Cardiac muscle cell (in vitro differentiated cells and primary cell): ENCODE measurements around the gene GINS3. TPM values are rescaled to one million over a fixed set of nuclear protein-coding genes. Genes with fewer than 3 reads are reported as not detected.

Experiments
- DNase-seq, 2 donors: peaks; one replicate each; pipeline versions ENCODE4 v3.0.0 to v3.0.0-alpha.2; 2010 to 2017; ENCODE audit warnings: low read depth in 1 of 2, low spot score in 1 of 2
- H3K27ac ChIP-seq: fragments of 200-600 bp; sonication (generic); 2 replicates; pipeline ENCODE4 v1.5.1; 2016
- H3K27me3 ChIP-seq: fragments of 200-600 bp; sonication (generic); 2 replicates; pipeline ENCODE4 v1.6.0; 2016; ENCODE audit warnings: control low read depth
- H3K36me3 ChIP-seq: fragments of 200-600 bp; sonication (generic); 2 replicates; pipeline ENCODE4 v1.5.1; 2016; ENCODE audit warnings: control low read depth
- H3K4me1 ChIP-seq: fragments of 200-600 bp; sonication (generic); 2 replicates; pipeline ENCODE4 v1.8.1; 2017; ENCODE audit warnings: low read depth, mild to moderate bottlenecking, mixed run types
- H3K4me3 ChIP-seq: fragments of 200-600 bp; sonication (generic); 2 replicates; pipeline ENCODE4 v1.5.1; 2016; ENCODE audit warnings: mild to moderate bottlenecking
- H3K9me3 ChIP-seq: fragments of 200-600 bp; sonication (generic); 2 replicates; pipeline ENCODE4 v1.5.1; 2017; ENCODE audit warnings: low read depth, mild to moderate bottlenecking, control low read depth
- polyA plus RNA-seq: library from polyadenylated mRNA; unstranded; fragments of >200 nt; fragmentation: Nextera tagmentation; extraction: Ambion mirVana; gene quantifications from 2 replicates; pipeline ENCODE4 v1.2.1, GENCODE V29; 2016
- total RNA-seq: library from RNA; depleted of rRNA; stranded (reverse); fragments of >200 nt; gene quantifications from 2 replicates; pipeline ENCODE4 v1.2.3, GENCODE V29; 2016
- TF ChIP-seq, protein P1 (sequence below): IDR thresholded peaks from 2 replicates; pipeline ENCODE4 v1.5.1; 2012; ENCODE audit warnings: low read depth, mild to moderate bottlenecking, low read length

Gene GINS3
- total and polyA plus RNA-seq, 2 experiments from 2014 or later: 2.1 to 4.2 TPM

DNA sequence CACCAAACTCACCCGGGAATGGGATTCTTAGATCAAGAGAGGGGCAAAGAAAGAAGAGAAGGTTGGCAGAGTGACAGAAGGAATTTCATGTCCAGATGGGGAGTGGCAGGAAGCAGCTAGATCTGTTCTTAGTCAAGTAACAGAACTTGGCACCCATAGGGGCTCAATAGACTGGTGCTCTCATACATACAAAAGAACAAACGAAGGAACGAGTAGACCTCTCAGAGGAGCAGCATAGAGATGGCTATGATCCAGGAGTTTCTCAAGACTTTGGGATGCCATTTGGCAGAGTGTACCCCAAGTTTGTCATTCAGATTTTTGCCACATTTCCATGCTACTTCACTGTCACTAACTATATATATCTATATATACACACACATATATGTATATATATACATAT lies 47.9 kb downstream of the GINS3 start:
- Histone ChIP-seq H3K9me3 (no peaks in the 10 kb centered on the region), H3K36me3 (no peaks in the 10 kb centered on the region), H3K4me1 (no peaks in the 10 kb centered on the region), H3K27ac (no peak overlapping the region), H3K4me3 (no peak overlapping the region), H3K27me3 (no peaks in the 10 kb centered on the region)
- TF ChIP-seq, protein P1, sequence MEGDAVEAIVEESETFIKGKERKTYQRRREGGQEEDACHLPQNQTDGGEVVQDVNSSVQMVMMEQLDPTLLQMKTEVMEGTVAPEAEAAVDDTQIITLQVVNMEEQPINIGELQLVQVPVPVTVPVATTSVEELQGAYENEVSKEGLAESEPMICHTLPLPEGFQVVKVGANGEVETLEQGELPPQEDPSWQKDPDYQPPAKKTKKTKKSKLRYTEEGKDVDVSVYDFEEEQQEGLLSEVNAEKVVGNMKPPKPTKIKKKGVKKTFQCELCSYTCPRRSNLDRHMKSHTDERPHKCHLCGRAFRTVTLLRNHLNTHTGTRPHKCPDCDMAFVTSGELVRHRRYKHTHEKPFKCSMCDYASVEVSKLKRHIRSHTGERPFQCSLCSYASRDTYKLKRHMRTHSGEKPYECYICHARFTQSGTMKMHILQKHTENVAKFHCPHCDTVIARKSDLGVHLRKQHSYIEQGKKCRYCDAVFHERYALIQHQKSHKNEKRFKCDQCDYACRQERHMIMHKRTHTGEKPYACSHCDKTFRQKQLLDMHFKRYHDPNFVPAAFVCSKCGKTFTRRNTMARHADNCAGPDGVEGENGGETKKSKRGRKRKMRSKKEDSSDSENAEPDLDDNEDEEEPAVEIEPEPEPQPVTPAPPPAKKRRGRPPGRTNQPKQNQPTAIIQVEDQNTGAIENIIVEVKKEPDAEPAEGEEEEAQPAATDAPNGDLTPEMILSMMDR: no peak
- no peak for DNase-seq

DNA sequence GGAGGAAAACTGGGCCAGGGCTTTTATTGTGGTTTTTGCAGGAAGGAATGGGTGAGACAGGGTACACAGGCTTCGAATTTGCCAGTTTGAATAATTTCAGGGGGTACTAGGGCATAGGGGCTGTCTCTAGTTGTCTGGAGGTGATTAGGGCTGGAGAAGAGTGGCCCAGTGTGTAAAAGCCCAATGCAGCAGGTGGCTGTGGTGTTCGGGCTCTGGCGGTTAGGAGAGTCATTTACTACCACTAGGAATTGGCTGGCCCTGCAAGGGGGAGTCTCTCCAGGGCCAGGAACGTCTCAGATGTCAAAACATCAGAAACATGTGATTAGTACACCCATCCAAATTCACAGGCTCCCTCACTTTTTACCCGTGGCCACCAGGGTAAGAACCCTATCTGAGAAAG lies 50.3 kb downstream of the GINS3 start:
- TF ChIP-seq, protein P1: no peak
- no peak overlapping the region for H3K4me3 ChIP-seq
- H3K27ac ChIP-seq: no peak overlapping the region
- no peak for DNase-seq
- H3K36me3 ChIP-seq: no peaks in the 10 kb centered on the region
- H3K4me1 ChIP-seq: no peaks in the 10 kb centered on the region
- no peaks in the 10 kb centered on the region for H3K9me3 ChIP-seq
- no peaks in the 10 kb centered on the region for H3K27me3 ChIP-seq

DNA sequence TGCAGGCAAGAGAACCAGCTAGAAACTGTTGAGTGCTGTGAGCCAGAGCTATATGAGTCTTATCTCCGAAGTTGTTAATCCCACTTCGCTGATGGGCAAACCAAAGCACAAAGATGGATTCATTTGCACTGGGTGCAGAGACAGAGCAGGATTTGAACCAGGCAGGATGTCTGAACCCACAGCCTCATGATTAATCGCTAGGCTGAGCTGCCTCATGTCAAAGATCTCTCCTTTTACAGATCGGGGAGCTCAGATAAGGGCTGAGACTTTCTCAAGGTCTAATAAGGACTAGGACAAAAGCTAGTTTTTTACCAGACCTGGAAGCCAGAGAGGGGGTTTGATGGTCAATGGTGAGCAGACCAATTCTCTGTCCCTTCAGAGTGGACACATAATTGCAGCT lies 51.5 kb downstream of the GINS3 start:
- TF ChIP-seq, protein P1: no peak
- no peak for DNase-seq
- Histone ChIP-seq H3K4me3 (no peak overlapping the region), H3K4me1 (no peaks in the 10 kb centered on the region), H3K27ac (no peak overlapping the region), H3K27me3 (no peaks in the 10 kb centered on the region), H3K36me3 (no peaks in the 10 kb centered on the region), H3K9me3 (no peaks in the 10 kb centered on the region)

DNA sequence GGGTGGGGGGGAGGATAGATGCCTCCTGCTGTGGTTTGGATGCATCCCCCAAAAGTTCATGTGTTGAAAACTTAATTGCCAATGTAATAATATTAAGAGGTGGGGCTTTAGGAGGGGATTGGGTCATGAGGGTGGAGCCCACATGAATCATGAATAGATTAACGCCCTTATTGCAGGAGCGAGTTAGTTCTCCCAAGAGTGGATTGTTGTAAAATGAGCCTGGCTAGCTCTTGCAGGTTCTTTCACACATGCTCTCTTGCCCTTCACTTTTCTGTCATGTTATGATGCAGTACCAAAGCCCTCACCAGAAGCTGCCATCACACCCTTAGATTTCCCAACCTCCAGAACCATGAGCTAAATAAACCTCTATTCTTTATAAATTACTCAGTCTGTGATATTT lies 52.0 kb downstream of the GINS3 start:
- H3K27me3 ChIP-seq: no peaks in the 10 kb centered on the region
- TF ChIP-seq, protein P1: no peak
- no peaks in the 10 kb centered on the region for H3K36me3 ChIP-seq
- no peaks in the 10 kb centered on the region for H3K4me1 ChIP-seq
- H3K27ac ChIP-seq: no peak overlapping the region
- no peaks in the 10 kb centered on the region for H3K9me3 ChIP-seq
- H3K4me3 ChIP-seq: no peak overlapping the region
- DNase-seq: no peak

DNA sequence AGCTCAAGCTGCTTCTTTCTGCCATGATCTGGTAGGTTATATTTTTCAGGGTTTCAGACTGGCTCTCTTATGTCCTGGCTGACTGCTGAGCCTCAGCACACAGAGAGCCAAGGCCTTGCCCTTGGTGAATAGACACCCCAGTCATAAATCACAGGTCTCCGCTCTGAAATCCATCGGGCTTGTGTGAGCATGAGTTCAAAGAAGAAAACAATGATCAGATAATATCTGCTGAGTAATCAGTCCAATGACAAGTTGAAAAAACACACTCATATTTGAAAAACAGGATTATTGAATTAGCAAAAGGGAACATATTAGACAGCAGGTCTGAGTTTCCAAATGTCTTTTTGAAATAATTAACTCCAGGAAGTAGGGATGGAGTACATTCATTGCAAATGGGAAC lies 56.6 kb downstream of the GINS3 start:
- no peak for DNase-seq
- Histone ChIP-seq H3K9me3 (no peaks in the 10 kb centered on the region), H3K27me3 (no peaks in the 10 kb centered on the region)

More for the DNA sequence above, 56.6 kb downstream of the GINS3 start:
- no peak overlapping the region for H3K4me3 ChIP-seq
- no peak overlapping the region for H3K27ac ChIP-seq
- TF ChIP-seq, protein P1: no peak
- no peaks in the 10 kb centered on the region for H3K4me1 ChIP-seq
- H3K36me3 ChIP-seq: no peaks in the 10 kb centered on the region
